ENCODE measurements around the gene NECAB2. TPM values are rescaled to one million over a fixed set of nuclear protein-coding genes. Genes with fewer than 3 reads are reported as not detected.

NECAB2 gene
- total RNA-seq, 1 donor from 2014 or later, result 12.6 TPM

GRCh38 chr16:83932955-83933673 is 34.9 kb upstream of the NECAB2 start:
- peaks cover 14% of the 10 kb centered on the region for H3K4me1 Mint-ChIP-seq
- no peaks in the 10 kb centered on the region for H3K9me3 Mint-ChIP-seq
- no peaks in the 10 kb centered on the region for H3K36me3 Mint-ChIP-seq
- Histone ChIP-seq H3K9me3 (ENCODE audit: low read depth) (no peaks in the 10 kb centered on the region), H3K79me2 (ENCODE audit: low read depth) (no peaks in the 10 kb centered on the region), H3K9ac (no peak overlapping the region), H2AFZ (replicated peaks) (no peak overlapping the region), H3K27me3 (no peaks in the 10 kb centered on the region), H3K4me2 (no peak overlapping the region), H3K4me3 (no peak overlapping the region), H3K27ac (no peak overlapping the region), H3K4me1 (no peaks in the 10 kb centered on the region), H4K20me1 (ENCODE audit: low read depth) (no peaks in the 10 kb centered on the region), H3F3A (ENCODE audit: low read depth) (no peaks in the 10 kb centered on the region), H3K36me3 (no peaks in the 10 kb centered on the region)
- no peak for TF ChIP-seq EZH2 (IDR thresholded peaks at IDR 0.05)
- no peak for TF ChIP-seq EZH2phosphoT487 (IDR thresholded peaks at IDR 0.05)
- TF ChIP-seq CTCF (IDR thresholded peaks at IDR 0.05), result no peak
- peaks cover 10% of the 10 kb centered on the region for H3K27me3 Mint-ChIP-seq (ENCODE audit: insufficient read depth, low read depth)
- H3K4me3 Mint-ChIP-seq, result no peak overlapping the region
- H3K27ac Mint-ChIP-seq, result peak overlapping the region; percentile 78
- no peak for DNase-seq (ENCODE audit: low spot score)

DNA sequence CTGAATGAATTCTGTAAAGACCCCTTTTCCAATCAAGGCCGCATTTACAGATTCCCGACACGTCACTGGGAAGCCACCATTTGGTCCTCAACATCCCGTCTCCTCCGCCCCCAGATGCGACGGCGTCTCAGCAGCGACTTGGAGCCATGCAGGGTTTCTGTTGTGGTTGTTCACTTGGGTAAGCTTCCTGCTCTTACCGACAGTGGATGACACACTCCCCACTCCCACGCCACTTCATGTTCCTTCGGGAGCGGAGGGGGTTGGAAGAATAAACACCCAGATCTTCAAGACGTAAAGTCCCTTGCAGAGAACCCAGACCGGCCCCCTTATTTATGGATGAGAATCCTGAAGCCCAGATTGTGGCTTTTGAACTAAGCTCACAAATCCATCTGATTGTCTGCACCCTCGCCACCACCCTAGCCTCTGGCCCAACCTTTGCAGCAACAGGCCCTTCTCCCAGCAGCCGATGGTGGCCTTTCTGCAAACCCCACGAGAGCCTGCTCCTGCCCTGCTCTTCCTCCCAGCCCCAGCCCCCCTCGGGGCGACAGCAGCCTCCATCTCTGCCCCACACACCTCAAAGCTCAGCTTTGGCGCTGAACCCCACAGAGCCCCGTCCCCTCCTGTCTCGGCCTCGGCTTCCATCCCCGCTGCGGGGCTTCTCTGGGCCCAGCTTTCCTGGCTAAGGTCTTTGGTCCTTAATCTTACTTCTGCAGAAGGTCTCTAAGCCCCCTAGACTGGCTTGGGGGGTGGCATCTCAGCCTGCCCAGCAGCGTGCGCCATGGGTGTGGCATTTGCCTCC is 34.0 kb upstream of the NECAB2 start:
- H2AFZ ChIP-seq (replicated peaks), result no peak overlapping the region
- H3K36me3 ChIP-seq, result no peaks in the 10 kb centered on the region
- peak overlapping the region; percentile 67 for H3K27ac Mint-ChIP-seq
- peaks cover 13% of the 10 kb centered on the region for H3K27me3 Mint-ChIP-seq (ENCODE audit: insufficient read depth, low read depth)
- H3K9me3 ChIP-seq (ENCODE audit: low read depth), result no peaks in the 10 kb centered on the region
- no peaks in the 10 kb centered on the region for H3K36me3 Mint-ChIP-seq
- no peak overlapping the region for H3K4me3 ChIP-seq
- H3K4me2 ChIP-seq, result no peak overlapping the region
- H3K4me3 Mint-ChIP-seq, result no peak overlapping the region
- H3K9ac ChIP-seq, result no peak overlapping the region
- no peaks in the 10 kb centered on the region for H3K79me2 ChIP-seq (ENCODE audit: low read depth)
- no peaks in the 10 kb centered on the region for H3K27me3 ChIP-seq
- H3K4me1 Mint-ChIP-seq, result peaks cover 14% of the 10 kb centered on the region
- H3K27ac ChIP-seq, result no peak overlapping the region
- H3F3A ChIP-seq (ENCODE audit: low read depth), result no peaks in the 10 kb centered on the region
- H4K20me1 ChIP-seq (ENCODE audit: low read depth), result no peaks in the 10 kb centered on the region
- DNase-seq (ENCODE audit: low spot score), result no peak
- no peaks in the 10 kb centered on the region for H3K4me1 ChIP-seq
- no peaks in the 10 kb centered on the region for H3K9me3 Mint-ChIP-seq
- TF ChIP-seq EZH2 (IDR thresholded peaks at IDR 0.05), result no peak
- no peak for TF ChIP-seq CTCF (IDR thresholded peaks at IDR 0.05)
- TF ChIP-seq EZH2phosphoT487 (IDR thresholded peaks at IDR 0.05), result no peak

GRCh38 chr16:83934684-83934977 is 33.4 kb upstream of the NECAB2 start:
- Histone ChIP-seq H3K4me3 (no peak overlapping the region), H3K36me3 (no peaks in the 10 kb centered on the region), H4K20me1 (ENCODE audit: low read depth) (no peaks in the 10 kb centered on the region), H3F3A (ENCODE audit: low read depth) (no peaks in the 10 kb centered on the region), H3K9ac (no peak overlapping the region), H3K27me3 (no peaks in the 10 kb centered on the region), H3K79me2 (ENCODE audit: low read depth) (no peaks in the 10 kb centered on the region), H3K4me2 (no peak overlapping the region), H3K9me3 (ENCODE audit: low read depth) (no peaks in the 10 kb centered on the region), H3K4me1 (no peaks in the 10 kb centered on the region), H3K27ac (no peak overlapping the region), H2AFZ (replicated peaks) (no peak overlapping the region)
- no peak for TF ChIP-seq CTCF (IDR thresholded peaks at IDR 0.05)
- no peak for DNase-seq (ENCODE audit: low spot score)
- Mint-ChIP-seq H3K36me3 (peaks cover 1% of the 10 kb centered on the region), H3K4me3 (no peak overlapping the region), H3K27me3 (ENCODE audit: insufficient read depth, low read depth) (peaks cover 14% of the 10 kb centered on the region), H3K4me1 (peaks cover 14% of the 10 kb centered on the region), H3K27ac (peak overlapping the region; percentile 67), H3K9me3 (no peaks in the 10 kb centered on the region)

All from neural progenitor cell (in vitro differentiated cells).